HepG2 (cell line): ENCODE measurements around the gene RIPK3. TPM values are rescaled to one million over a fixed set of nuclear protein-coding genes. Genes with fewer than 3 reads are reported as not detected.

Experiments used
- ATF3 ChIP-seq: sonication (generic); formaldehyde crosslinking; IDR thresholded peaks from 2 replicates; pipeline ENCODE4 v1.4.0; 2020; ENCODE audit warnings: missing genetic modification reagents
- E2F2 ChIP-seq: sonication (generic); formaldehyde crosslinking; IDR thresholded peaks from 2 replicates; pipeline ENCODE4 v1.4.0; 2020; ENCODE audit warnings: missing genetic modification reagents, borderline replicate concordance
- FOXO1 ChIP-seq: sonication (generic); formaldehyde crosslinking; IDR thresholded peaks from 2 replicates; pipeline ENCODE4 v1.4.0; 2020; ENCODE audit warnings: missing genetic modification reagents
- KIAA2018 ChIP-seq: sonication (generic); formaldehyde crosslinking; IDR thresholded peaks from 2 replicates; pipeline ENCODE4 v1.5.0; 2020; ENCODE audit warnings: mild to moderate bottlenecking, missing genetic modification reagents, borderline replicate concordance
- SRSF1 ChIP-seq: fragments of 200-400 bp; formaldehyde crosslinking; optimal IDR thresholded peaks from 2 replicates; pipeline ENCODE3; 2017; ENCODE audit warnings: mild to moderate bottlenecking, low read depth, low read length, moderate library complexity
- ZKSCAN1 ChIP-seq: fragments of 150-350 bp; IDR thresholded peaks from 2 replicates; pipeline ENCODE4 v1.6.1; 2014; ENCODE audit warnings: low read length
- ZNF30 ChIP-seq: sonication (generic); formaldehyde crosslinking; IDR thresholded peaks from 2 replicates; pipeline ENCODE4 v1.5.0; 2020; ENCODE audit warnings: mild to moderate bottlenecking, missing genetic modification reagents
- ZNF432 ChIP-seq: sonication (generic); formaldehyde crosslinking; IDR thresholded peaks from 2 replicates; pipeline ENCODE4 v1.5.0; 2020; ENCODE audit warnings: missing genetic modification reagents, mild to moderate bottlenecking, borderline replicate concordance
- polyA plus RNA-seq, 8 experiments: library from polyadenylated mRNA; depleted of rRNA in 3 of 8; stranded (reverse) in 7 of 8; unstranded in 1 of 8; fragments of >200 nt; fragmentation: Illumina TruSeq in 4 of 8; extraction: Trizol in 4 of 8; gene quantifications; 2 replicates each; pipeline versions ENCODE4 v1.2.1 to v1.2.3, GENCODE V29; 2011 to 2016; ENCODE audit warnings: low read depth in 4 of 8, missing spikeins in 1 of 8, mixed read lengths in 1 of 8; ENCODE audit not compliant: insufficient read depth in 1 of 8
- total RNA-seq, 5 experiments: library from RNA; depleted of rRNA; stranded (reverse); fragments of >200 nt; fragmentation: Illumina TruSeq; extraction: Trizol; gene quantifications; 2 replicates each; pipeline ENCODE4 v1.2.3, GENCODE V29; 2016; ENCODE audit warnings: low read depth in 1 of 5
- TF ChIP-seq, protein P1 (sequence below): IDR thresholded peaks from 2 replicates; pipeline ENCODE4 v1.6.1; 2016; ENCODE audit warnings: mild to moderate bottlenecking, missing biosample characterization, missing genetic modification reagents
- TF ChIP-seq, protein P2 (sequence below): sonication (generic); formaldehyde crosslinking; IDR thresholded peaks from 2 replicates; pipeline ENCODE4 v1.4.0; 2020; ENCODE audit warnings: mild to moderate bottlenecking, missing genetic modification reagents

The RIPK3 gene
- total and polyA plus RNA-seq, 2 of the 13 experiments (the other 11 are each of a cell fraction or from before 2014, with no cell fraction given), result not detected

- TF ChIP-seq ZNF432 (CRISPR knock-in tag), result no peak
- TF ChIP-seq SRSF1, result no peak
- TF ChIP-seq FOXO1 (CRISPR knock-in tag), result no peak
- no peak for TF ChIP-seq ZNF30
- no peak for TF ChIP-seq E2F2 (CRISPR knock-in tag)
- TF ChIP-seq, protein P1, sequence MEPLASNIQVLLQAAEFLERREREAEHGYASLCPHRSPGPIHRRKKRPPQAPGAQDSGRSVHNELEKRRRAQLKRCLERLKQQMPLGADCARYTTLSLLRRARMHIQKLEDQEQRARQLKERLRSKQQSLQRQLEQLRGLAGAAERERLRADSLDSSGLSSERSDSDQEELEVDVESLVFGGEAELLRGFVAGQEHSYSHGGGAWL (CRISPR knock-in tag), result no peak
- no peak for TF ChIP-seq ZKSCAN1
- TF ChIP-seq, protein P2, sequence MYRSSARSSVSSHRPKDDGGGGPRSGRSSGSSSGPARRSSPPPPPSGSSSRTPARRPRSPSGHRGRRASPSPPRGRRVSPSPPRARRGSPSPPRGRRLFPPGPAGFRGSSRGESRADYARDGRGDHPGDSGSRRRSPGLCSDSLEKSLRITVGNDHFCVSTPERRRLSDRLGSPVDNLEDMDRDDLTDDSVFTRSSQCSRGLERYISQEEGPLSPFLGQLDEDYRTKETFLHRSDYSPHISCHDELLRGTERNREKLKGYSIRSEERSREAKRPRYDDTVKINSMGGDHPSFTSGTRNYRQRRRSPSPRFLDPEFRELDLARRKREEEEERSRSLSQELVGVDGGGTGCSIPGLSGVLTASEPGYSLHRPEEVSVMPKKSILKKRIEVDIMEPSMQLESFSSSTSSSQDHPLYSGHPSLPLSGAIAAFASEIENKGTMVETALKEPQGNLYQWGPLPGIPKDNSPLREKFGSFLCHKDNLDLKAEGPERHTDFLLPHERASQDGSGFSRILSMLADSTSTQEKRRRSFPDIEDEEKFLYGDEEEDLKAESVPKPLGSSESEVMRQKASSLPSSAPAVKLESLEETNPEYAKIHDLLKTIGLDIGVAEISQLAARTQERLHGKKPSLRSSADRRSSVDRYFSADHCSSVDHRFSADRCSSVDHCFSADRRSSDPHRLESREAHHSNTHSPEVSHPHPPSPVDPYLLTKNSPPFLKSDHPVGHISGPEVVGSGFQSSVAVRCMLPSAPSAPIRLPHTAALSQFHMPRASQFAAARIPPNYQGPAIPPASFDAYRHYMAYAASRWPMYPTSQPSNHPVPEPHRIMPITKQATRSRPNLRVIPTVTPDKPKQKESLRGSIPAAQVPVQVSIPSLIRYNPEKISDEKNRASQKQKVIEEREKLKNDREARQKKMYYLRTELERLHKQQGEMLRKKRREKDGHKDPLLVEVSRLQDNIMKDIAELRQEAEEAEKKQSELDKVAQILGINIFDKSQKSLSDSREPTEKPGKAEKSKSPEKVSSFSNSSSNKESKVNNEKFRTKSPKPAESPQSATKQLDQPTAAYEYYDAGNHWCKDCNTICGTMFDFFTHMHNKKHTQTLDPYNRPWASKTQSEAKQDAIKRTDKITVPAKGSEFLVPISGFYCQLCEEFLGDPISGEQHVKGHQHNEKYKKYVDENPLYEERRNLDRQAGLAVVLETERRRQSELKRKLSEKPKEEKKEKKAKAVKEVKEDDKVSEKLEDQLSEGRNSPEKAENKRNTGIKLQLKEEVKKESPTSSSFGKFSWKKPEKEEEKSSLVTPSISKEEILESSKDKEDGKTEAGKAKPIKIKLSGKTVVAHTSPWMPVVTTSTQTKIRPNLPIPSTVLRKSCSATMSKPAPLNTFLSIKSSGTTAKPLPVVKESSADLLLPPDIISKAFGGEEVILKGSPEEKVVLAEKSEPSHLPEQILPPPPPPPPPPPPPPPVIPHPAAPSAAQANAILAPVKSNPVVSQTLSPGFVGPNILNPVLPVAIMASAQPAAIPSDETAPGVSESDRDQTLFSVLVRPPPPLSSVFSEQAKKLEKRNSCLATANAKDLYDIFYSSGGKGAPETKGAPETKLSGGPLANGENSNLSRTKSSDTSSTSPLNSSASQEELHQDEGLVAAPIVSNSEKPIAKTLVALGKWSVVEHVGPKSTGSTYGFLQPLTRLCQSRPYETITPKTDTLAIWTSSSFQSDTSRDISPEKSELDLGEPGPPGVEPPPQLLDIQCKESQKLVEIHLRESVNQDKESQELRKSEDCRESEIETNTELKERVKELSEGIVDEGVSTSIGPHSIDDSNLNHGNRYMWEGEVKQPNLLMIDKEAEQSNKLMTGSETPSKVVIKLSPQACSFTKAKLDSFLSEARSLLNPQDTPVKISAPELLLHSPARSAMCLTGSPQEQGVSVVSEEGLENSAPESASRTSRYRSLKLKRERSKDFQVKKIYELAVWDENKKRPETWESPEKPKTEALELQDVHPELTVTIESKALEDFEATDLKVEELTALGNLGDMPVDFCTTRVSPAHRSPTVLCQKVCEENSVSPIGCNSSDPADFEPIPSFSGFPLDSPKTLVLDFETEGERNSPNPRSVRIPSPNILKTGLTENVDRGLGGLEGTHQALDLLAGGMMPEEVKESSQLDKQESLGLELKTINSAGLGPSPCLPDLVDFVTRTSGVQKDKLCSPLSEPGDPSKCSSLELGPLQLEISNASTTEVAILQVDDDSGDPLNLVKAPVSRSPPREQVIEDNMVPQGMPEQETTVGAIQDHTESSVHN, result no peak
- no peak for TF ChIP-seq KIAA2018 (CRISPR knock-in tag)
- TF ChIP-seq ATF3 (CRISPR knock-in tag), result no peak
Observed at GRCh38 chr14:24355009-24355408, 15.2 kb upstream of the RIPK3 start (continued).
